AG10803 (cell line): Measurements from ENCODE around the gene ARL15.

Experiments
- DNase-seq: peaks from one replicate; pipeline ENCODE4 v3.0.0; 2010; ENCODE audit warnings: low read depth
- H3K4me3 ChIP-seq: 2 replicates; pipeline ENCODE4 v1.5.1; 2011; ENCODE audit warnings: mild to moderate bottlenecking, low read length, control low read depth
- TF ChIP-seq, protein P1 (sequence below): conservative IDR thresholded peaks from 2 replicates; pipeline ENCODE4 v1.5.1; 2011; ENCODE audit warnings: mild to moderate bottlenecking, low read length, control low read depth, inconsistent platforms

Gene ARL15

DNA sequence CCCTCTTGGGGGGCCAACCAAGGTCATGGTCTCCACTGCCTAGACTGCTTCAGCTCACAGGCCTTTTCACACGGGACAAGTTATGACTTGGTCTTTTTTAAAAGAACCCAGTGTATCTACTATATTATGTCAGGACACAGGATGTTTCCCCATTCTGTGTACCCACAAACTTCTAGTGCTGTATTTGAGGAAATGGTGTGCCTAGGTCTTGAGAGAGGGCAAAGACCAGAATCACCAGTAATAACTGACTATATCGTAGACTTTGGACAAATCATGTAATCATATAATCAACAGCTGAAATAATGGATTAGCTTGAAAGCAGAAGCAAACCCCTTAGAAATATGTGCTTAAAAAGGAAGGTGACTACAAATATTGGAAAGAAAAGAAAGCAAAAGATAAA lies 133.3 kb downstream of the ARL15 start:
- no peak for DNase-seq
- H3K4me3 ChIP-seq = no peak overlapping the region
- TF ChIP-seq, protein P1, sequence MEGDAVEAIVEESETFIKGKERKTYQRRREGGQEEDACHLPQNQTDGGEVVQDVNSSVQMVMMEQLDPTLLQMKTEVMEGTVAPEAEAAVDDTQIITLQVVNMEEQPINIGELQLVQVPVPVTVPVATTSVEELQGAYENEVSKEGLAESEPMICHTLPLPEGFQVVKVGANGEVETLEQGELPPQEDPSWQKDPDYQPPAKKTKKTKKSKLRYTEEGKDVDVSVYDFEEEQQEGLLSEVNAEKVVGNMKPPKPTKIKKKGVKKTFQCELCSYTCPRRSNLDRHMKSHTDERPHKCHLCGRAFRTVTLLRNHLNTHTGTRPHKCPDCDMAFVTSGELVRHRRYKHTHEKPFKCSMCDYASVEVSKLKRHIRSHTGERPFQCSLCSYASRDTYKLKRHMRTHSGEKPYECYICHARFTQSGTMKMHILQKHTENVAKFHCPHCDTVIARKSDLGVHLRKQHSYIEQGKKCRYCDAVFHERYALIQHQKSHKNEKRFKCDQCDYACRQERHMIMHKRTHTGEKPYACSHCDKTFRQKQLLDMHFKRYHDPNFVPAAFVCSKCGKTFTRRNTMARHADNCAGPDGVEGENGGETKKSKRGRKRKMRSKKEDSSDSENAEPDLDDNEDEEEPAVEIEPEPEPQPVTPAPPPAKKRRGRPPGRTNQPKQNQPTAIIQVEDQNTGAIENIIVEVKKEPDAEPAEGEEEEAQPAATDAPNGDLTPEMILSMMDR = no peak

DNA sequence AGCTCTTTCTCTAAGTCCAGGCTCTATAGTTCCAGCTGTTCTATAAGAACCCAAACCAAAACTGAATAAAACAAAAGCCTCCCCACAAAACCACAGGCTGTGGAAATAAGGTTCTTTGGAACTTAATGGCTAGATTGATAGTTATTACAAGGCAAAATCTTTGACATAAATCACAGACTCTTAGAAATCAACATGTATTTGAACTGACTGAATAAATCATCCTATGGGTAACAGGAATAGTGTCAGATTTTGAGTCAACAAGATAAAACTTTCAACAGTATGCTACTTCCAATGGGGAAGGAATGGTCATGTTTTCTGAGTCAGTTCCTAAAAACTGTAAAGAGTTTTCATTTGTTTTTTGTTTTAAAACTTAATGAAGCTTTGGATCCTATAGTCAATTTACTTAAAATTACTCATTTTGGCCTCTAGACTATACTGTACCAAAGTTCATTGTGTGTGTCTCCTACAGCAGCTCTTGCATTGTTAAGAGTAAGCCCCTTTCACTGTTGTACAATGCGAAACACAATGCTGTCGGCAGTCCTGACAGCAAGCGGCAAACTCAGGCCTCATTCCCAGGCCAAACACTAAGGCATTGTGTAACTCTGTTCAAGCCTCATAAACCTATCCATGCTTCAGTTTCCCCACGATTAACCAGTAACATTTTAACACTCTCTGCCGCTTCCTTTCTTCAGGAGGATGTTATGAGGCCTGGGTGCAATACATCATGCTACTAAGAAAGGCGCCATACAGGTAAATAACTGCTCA lies 134.1 kb downstream of the ARL15 start:
- TF ChIP-seq, protein P1 = no peak
- DNase-seq = peak; percentile 78

DNA sequence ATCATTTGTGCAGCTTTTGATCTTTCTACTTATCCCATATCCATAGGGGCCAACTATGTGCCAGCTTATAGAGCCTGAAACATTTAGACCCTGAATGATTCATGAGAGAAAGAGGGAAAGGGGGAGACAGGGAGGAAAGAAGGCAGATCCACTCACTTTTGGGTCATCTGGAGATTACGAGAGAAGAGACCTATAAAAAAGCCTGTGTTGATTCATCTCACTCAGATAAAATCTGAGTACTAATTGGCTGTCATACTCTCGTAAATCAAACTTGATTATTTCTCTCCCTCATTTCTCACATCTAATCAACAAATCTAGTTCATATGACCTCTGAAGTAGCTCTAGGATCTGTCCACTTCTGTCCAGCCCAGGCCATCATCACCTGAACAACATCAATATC lies 137.1 kb downstream of the ARL15 start:
- H3K4me3 ChIP-seq = no peak overlapping the region
- TF ChIP-seq, protein P1 = no peak
- no peak for DNase-seq

More for the DNA sequence above, 134.1 kb downstream of the ARL15 start:
- H3K4me3 ChIP-seq = no peak overlapping the region

DNA sequence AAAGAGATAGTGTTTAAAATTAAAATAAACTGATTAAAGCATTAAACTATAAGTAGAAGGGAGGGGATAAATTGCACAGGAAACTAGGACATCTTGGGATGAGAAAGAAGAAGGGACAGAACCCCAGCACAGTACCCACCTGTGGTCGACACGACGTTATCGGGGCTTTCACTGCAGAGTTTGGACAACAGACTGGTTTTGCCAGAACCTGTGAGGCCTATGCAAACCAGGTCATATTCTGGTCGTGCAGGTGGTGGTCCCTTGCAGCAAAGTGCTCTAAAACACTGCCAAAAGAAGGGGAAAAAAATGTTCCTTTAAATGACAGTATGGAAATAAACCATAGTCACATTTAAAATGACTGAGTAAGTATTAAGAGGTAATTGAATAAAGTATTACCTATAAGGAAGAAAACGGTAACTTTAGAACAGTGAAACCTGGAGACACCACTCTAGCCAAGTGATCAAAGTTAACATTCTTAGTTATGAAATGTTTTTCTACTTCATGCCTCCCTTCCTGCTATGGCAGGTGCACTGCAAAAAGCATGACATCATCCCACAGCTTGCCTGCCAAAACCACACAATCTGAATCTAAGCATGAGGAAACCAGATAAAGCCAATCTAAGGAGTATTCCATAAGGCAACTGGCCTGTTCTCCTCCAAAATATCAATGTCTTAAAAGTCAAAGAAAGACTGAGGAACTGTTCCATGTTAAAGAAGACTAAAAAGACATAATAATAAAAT lies 138.6 kb downstream of the ARL15 start:
- TF ChIP-seq, protein P1 = no peak
- no peak for DNase-seq
- H3K4me3 ChIP-seq = no peak overlapping the region

DNA sequence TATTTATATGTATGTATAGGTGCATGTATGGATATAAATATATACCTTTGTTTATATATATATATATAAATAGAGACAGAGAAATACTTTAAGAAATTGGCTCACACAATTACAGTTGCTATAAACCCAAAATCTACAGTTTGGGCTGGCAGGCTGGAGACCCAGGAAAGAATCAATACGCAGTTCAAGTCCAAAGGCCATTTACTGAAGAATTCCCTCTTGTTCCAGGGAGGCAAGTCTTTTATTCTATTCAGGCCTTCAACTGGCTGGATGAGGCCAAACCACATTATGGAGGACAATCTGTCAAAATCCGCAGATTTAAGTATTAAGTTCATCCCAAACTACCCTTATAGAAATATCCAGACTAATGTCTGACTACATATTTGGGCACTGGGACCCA lies 144.7 kb downstream of the ARL15 start:
- no peak for DNase-seq
- TF ChIP-seq, protein P1 = no peak
- no peak overlapping the region for H3K4me3 ChIP-seq

DNA sequence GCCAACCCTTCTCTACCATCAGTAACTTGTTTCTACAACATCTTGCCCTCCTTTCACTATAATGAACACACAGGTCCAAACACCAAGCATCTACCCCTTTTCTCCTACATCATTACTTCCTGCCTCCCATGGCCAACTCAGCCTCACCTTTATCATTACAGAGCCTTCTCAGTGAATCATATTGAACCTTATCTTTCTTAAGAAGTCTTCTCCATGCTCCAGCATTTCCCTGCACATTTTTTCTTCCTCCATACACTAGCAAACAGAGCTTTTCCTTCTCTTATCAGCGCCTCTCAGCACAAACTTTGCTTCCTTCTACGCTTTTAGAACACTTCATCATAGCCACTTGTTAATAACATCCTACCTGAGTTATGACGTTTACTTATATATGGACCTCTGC lies 148.2 kb downstream of the ARL15 start:
- H3K4me3 ChIP-seq = no peak overlapping the region
- TF ChIP-seq, protein P1 = no peak
- no peak for DNase-seq

DNA sequence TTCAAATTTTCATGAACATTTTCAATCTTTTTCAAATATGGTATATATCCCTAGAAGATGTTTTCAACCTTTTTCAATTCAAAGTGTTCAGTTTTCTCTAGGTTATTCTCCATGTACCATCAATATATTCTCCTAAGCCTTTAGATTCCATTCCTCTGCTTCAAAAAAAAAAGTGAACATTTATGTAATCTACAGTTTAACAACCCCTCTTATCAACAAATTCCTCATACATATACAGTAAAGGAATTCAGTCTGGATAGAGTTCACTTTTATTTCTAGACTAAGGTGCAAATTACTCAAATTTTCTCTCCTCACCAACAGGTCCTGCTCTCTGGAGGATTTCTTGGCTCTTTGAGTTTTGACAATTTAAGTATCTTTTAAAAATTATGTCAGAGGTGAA lies 150.0 kb downstream of the ARL15 start:
- no peak for DNase-seq
- no peak overlapping the region for H3K4me3 ChIP-seq
- TF ChIP-seq, protein P1 = no peak
